K562 (cell line): ENCODE measurements around the gene ACTN1. TPM values are rescaled to one million over a fixed set of nuclear protein-coding genes. Genes with fewer than 3 reads are reported as not detected.

Experiments used
- ADNP ChIP-seq: fragments of 200-800 bp; sonication (Bioruptor generic); IDR thresholded peaks from 2 replicates; pipeline ENCODE4 v1.6.1; 2016; ENCODE audit warnings: missing genetic modification characterization, missing compliant biosample characterization
- CREB3L1 ChIP-seq: fragments of 450-650 bp; IDR thresholded peaks from 2 replicates; pipeline ENCODE4 v1.6.1; 2014; ENCODE audit warnings: low read depth, mild to moderate bottlenecking, moderate library complexity, borderline replicate concordance
- CREM ChIP-seq: IDR thresholded peaks from 2 replicates; pipeline ENCODE4 v1.6.1; 2014; ENCODE audit warnings: antibody characterized with exemption, low read depth
- FOXA3 ChIP-seq, 2 experiments: fragments of 450-650 bp in 1 of 2; sonication (generic) in 1 of 2; formaldehyde crosslinking; IDR thresholded peaks in 1 of 2; conservative IDR thresholded peaks in 1 of 2; 2 replicates each; pipeline versions ENCODE4 v1.4.0 to v1.8.0; 2020 to 2022; ENCODE audit warnings: mild to moderate bottlenecking in 2 of 2, missing genetic modification reagents in 1 of 2
- FOXO4 ChIP-seq: fragments of 450-650 bp; formaldehyde crosslinking; IDR thresholded peaks from 2 replicates; pipeline ENCODE4 v1.4.0; 2020; ENCODE audit warnings: mild to moderate bottlenecking, moderate library complexity
- GTF2E2 ChIP-seq: fragments of 200-800 bp; sonication (Bioruptor generic); IDR thresholded peaks from 2 replicates; pipeline ENCODE4 v1.6.1; 2016; ENCODE audit warnings: missing genetic modification characterization, missing compliant biosample characterization
- GTF2F1 ChIP-seq: IDR thresholded peaks from 2 replicates; pipeline ENCODE4 v1.6.1; 2011; ENCODE audit warnings: low read depth, low read length, improper control_type of control experiment
- HDGF ChIP-seq: fragments of 450-650 bp; IDR thresholded peaks from 2 replicates; pipeline ENCODE4 v1.6.1; 2016
- KDM4B ChIP-seq, 2 experiments: fragments of 450-650 bp in 1 of 2; sonication (generic) in 1 of 2; IDR thresholded peaks; 2 replicates each; pipeline ENCODE4 v1.6.1; 2016 to 2017; ENCODE audit warnings: borderline replicate concordance in 2 of 2, antibody characterized with exemption in 1 of 2, low read depth in 1 of 2, mild to moderate bottlenecking in 1 of 2
- MIER1 ChIP-seq: fragments of 450-650 bp; IDR thresholded peaks from 2 replicates; pipeline ENCODE4 v1.6.1; 2016; ENCODE audit warnings: antibody characterized with exemption, mild to moderate bottlenecking, low read depth
- NONO ChIP-seq, 2 experiments: fragments of 200-400 bp in 1 of 2; fragments of 450-650 bp in 1 of 2; formaldehyde crosslinking in 1 of 2; IDR thresholded peaks; 2 replicates each; pipeline ENCODE4 v1.6.1; 2017; ENCODE audit warnings: low read depth in 2 of 2, mild to moderate bottlenecking in 2 of 2, moderate library complexity in 2 of 2, low read length in 1 of 2
- PTRF ChIP-seq: fragments of 450-650 bp; IDR thresholded peaks from 2 replicates; pipeline ENCODE4 v1.6.1; 2016; ENCODE audit warnings: mild to moderate bottlenecking, missing genetic modification characterization, missing compliant biosample characterization
- RBM17 ChIP-seq: fragments of 200-400 bp; formaldehyde crosslinking; IDR thresholded peaks from 2 replicates; pipeline ENCODE4 v1.6.1; 2017; ENCODE audit warnings: low read depth, mild to moderate bottlenecking, low read length, borderline replicate concordance
- SRSF1 ChIP-seq: fragments of 200-400 bp; formaldehyde crosslinking; IDR thresholded peaks from 2 replicates; pipeline ENCODE4 v1.6.1; 2017; ENCODE audit warnings: mild to moderate bottlenecking, low read depth, low read length, moderate library complexity
- ZBTB7A ChIP-seq: IDR thresholded peaks from 2 replicates; pipeline ENCODE4 v1.6.1; 2011; ENCODE audit warnings: low read depth, mild to moderate bottlenecking, low read length, moderate library complexity, borderline replicate concordance; ENCODE audit not compliant: control insufficient read depth
- ZC3H4 ChIP-seq: sonication (generic); formaldehyde crosslinking; IDR thresholded peaks from 2 replicates; pipeline ENCODE4 v1.9.0; 2021; ENCODE audit warnings: missing genetic modification reagents, borderline replicate concordance
- ZNF146 ChIP-seq: IDR thresholded peaks from one replicate; pipeline ENCODE4 v1.6.1; 2018; ENCODE audit warnings: missing compliant biosample characterization; ENCODE audit not compliant: unreplicated experiment
- ZNF24 ChIP-seq: fragments of 450-650 bp; IDR thresholded peaks from 2 replicates; pipeline ENCODE4 v1.6.1; 2016
- ZNF561 ChIP-seq: fragments of 450-650 bp; formaldehyde crosslinking; conservative IDR thresholded peaks from 2 replicates; pipeline ENCODE4 v1.4.0; 2020; ENCODE audit warnings: mild to moderate bottlenecking, moderate library complexity
- ZNF592 ChIP-seq: fragments of 450-650 bp; IDR thresholded peaks from 2 replicates; pipeline ENCODE4 v1.6.1; 2017; ENCODE audit warnings: antibody characterized with exemption, mild to moderate bottlenecking
- ZNF644 ChIP-seq: fragments of 200-800 bp; sonication (Bioruptor generic); IDR thresholded peaks from 2 replicates; pipeline ENCODE4 v1.6.1; 2016; ENCODE audit warnings: low read depth, missing genetic modification characterization, missing compliant biosample characterization
- ZNF717 ChIP-seq: fragments of 250-450 bp; sonication (Bioruptor Pico); IDR thresholded peaks from 2 replicates; pipeline ENCODE4 v1.5.0; 2021
- polyA plus RNA-seq, 8 experiments: library from polyadenylated mRNA; depleted of rRNA in 4 of 8; stranded (reverse) in 5 of 8; unstranded in 3 of 8; fragments of >200 nt; fragmentation: Nextera tagmentation in 2 of 8; fragmentation: Illumina TruSeq in 1 of 8; extraction: Ambion mirVana in 2 of 8; extraction: Trizol in 1 of 8; gene quantifications; 2 replicates each; pipeline versions ENCODE4 v1.2.1 to v1.2.3, GENCODE V29; 2011 to 2014; ENCODE audit warnings: inconsistent platforms in 1 of 8, missing spikeins in 1 of 8
- total RNA-seq, 7 experiments: library from RNA; depleted of rRNA in 6 of 7; stranded (reverse); fragments of >200 nt in 6 of 7; fragmentation: Illumina TruSeq in 2 of 7; extraction: Trizol in 2 of 7; gene quantifications; 2 replicates each; pipeline versions ENCODE4 v1.2.1 to v1.2.3, GENCODE V29; 2011 to 2021; ENCODE audit warnings: low replicate concordance in 1 of 7

The ACTN1 gene
- total and polyA plus RNA-seq, 9 of the 15 experiments (the other 6 are each of a cell fraction or from before 2014, with no cell fraction given) = 2.2 to 67.7 (median 34.5) TPM

GRCh38 chr14:68824517-68825347 lies 154.4 kb downstream of the ACTN1 start (continued):
- TF ChIP-seq KDM4B (IDR thresholded peaks at IDR 0.05; ENCODE audit: borderline replicate concordance in 2 of 2, low read depth in 1 of 2) (no peak), MIER1 (no peak), ZC3H4 (CRISPR knock-in tag) (no peak), ZNF592 (0 out of 2 replicates have a peak, but pooled peaks have one; percentile 31), GTF2E2 (tag) (no peak), FOXO4 (CRISPR knock-in tag) (no peak), ZNF644 (tag) (no peak), NONO (IDR thresholded peaks at IDR 0.05; ENCODE audit: low read depth in 2 of 2, low read length in 1 of 2) (no peak), ZNF561 (CRISPR knock-in tag) (no peak), GTF2F1 (no peak), ZBTB7A (no peak), SRSF1 (no peak), ZNF146 (CRISPR knock-in tag) (no peak), CREB3L1 (0 out of 2 replicates have a peak, but pooled peaks have one; percentile 13), HDGF (no peak), ZNF24 (no peak), FOXA3 (CRISPR knock-in tag; conservative IDR thresholded peaks at IDR 0.05 in 1 of 2, IDR thresholded peaks at IDR 0.05 in 1 of 2) (no peak), CREM (peak; percentile 60), PTRF (no peak), RBM17 (no peak), ZNF717 (CRISPR knock-in tag) (no peak), ADNP (tag) (no peak)
